Measurements from ENCODE around the gene PAQR8.

The PAQR8 gene

GRCh38 chr6:52361945-52362442 is at the start of gene PAQR8:
TSS of gene PAQR8 (plus strand) at chr6:52362151. CDS start at chr6:52403214, 41,063 bp downstream.
- DNase-seq (ENCODE audit: low read depth): peak; percentile 75

GRCh38 chr6:52312461-52312860 is 49.5 kb upstream of the PAQR8 start:
- no peak for DNase-seq (ENCODE audit: low read depth)

GRCh38 chr6:52314752-52315151 is 47.2 kb upstream of the PAQR8 start:
- no peak for DNase-seq (ENCODE audit: low read depth)

GRCh38 chr6:52317211-52317610 is 44.7 kb upstream of the PAQR8 start:
- DNase-seq (ENCODE audit: low read depth): no peak

GRCh38 chr6:52317841-52318581 is 43.9 kb upstream of the PAQR8 start:
- DNase-seq (ENCODE audit: low read depth): no peak

GRCh38 chr6:52324189-52324588 is 37.8 kb upstream of the PAQR8 start:
- DNase-seq (ENCODE audit: low read depth): no peak

GRCh38 chr6:52325695-52326471 is 36.1 kb upstream of the PAQR8 start:
- no peak for DNase-seq (ENCODE audit: low read depth)

- DNase-seq (ENCODE audit: low read depth): no peak
These were observed 35.2 kb upstream of the PAQR8 start for GRCh38 chr6:52326540-52327364.

GRCh38 chr6:52328303-52328662 is 33.7 kb upstream of the PAQR8 start:
- no peak for DNase-seq (ENCODE audit: low read depth)

GRCh38 chr6:52328729-52329128 is 33.2 kb upstream of the PAQR8 start:
- no peak for DNase-seq (ENCODE audit: low read depth)

GRCh38 chr6:52330470-52330869 is 31.5 kb upstream of the PAQR8 start:
- no peak for DNase-seq (ENCODE audit: low read depth)

GRCh38 chr6:52331793-52332457 is 30.0 kb upstream of the PAQR8 start:
- no peak for DNase-seq (ENCODE audit: low read depth)

GRCh38 chr6:52333840-52334200 is 28.1 kb upstream of the PAQR8 start:
- DNase-seq (ENCODE audit: low read depth): no peak

GRCh38 chr6:52335576-52335975 is 26.4 kb upstream of the PAQR8 start:
- DNase-seq (ENCODE audit: low read depth): no peak

GRCh38 chr6:52336919-52337561 is 24.9 kb upstream of the PAQR8 start:
- no peak for DNase-seq (ENCODE audit: low read depth)

- DNase-seq (ENCODE audit: low read depth): no peak
These were observed 24.2 kb upstream of the PAQR8 start for GRCh38 chr6:52337633-52338290.

- no peak for DNase-seq (ENCODE audit: low read depth)
These were observed 21.4 kb upstream of the PAQR8 start for GRCh38 chr6:52340603-52340880.

- no peak for DNase-seq (ENCODE audit: low read depth)
These were observed 20.2 kb upstream of the PAQR8 start for GRCh38 chr6:52341561-52342260.

GRCh38 chr6:52345311-52345710 is 16.6 kb upstream of the PAQR8 start:
- no peak for DNase-seq (ENCODE audit: low read depth)

GRCh38 chr6:52346503-52346902 is 15.4 kb upstream of the PAQR8 start:
- DNase-seq (ENCODE audit: low read depth): no peak

- no peak for DNase-seq (ENCODE audit: low read depth)
These were observed 14.1 kb upstream of the PAQR8 start for GRCh38 chr6:52347818-52348217.
